Astrocyte (in vitro differentiated cells and primary cell): ENCODE measurements around the gene HGS. TPM values are rescaled to one million over a fixed set of nuclear protein-coding genes. Genes with fewer than 3 reads are reported as not detected.

ENCODE experiments used
- DNase-seq: peaks from one replicate; pipeline ENCODE4 v3.0.0-alpha.2; 2010; ENCODE audit warnings: low read depth
- FAIRE-seq: peaks from 2 replicates; lab custom pipeline; 2011; peaks lifted over from hg19 to GRCh38; lab: Jason Lieb, UNC
- H2AFZ ChIP-seq: 2 replicates; pipeline ENCODE4 v1.6.0; 2012; ENCODE audit warnings: low read depth, low read length, inconsistent platforms
- H3K27ac ChIP-seq: 2 replicates; pipeline ENCODE4 v1.5.1; 2011; ENCODE audit warnings: low read depth, low read length, inconsistent platforms
- H3K27me3 ChIP-seq: 2 replicates; pipeline ENCODE4 v1.6.0; 2011; ENCODE audit warnings: low read length, inconsistent platforms; ENCODE audit not compliant: insufficient read depth
- H3K36me3 ChIP-seq: 2 replicates; pipeline ENCODE4 v1.5.1; 2011; ENCODE audit warnings: low read length, inconsistent platforms; ENCODE audit not compliant: insufficient read depth
- H3K4me1 ChIP-seq: 2 replicates; pipeline ENCODE4 v1.5.1; 2011; ENCODE audit warnings: low read length, inconsistent platforms; ENCODE audit not compliant: insufficient read depth
- H3K4me2 ChIP-seq: 2 replicates; pipeline ENCODE4 v1.6.0; 2012; ENCODE audit warnings: low read length, inconsistent platforms
- H3K4me3 ChIP-seq: 2 replicates; pipeline ENCODE4 v1.5.1; 2011; ENCODE audit warnings: low read depth, mild to moderate bottlenecking, low read length, inconsistent platforms; ENCODE audit not compliant: insufficient read depth
- H3K79me2 ChIP-seq: 2 replicates; pipeline ENCODE4 v1.6.0; 2012; ENCODE audit warnings: mild to moderate bottlenecking, low read length, inconsistent platforms; ENCODE audit not compliant: insufficient read depth
- H3K9ac ChIP-seq: 2 replicates; pipeline ENCODE4 v1.6.0; 2012; ENCODE audit warnings: mild to moderate bottlenecking, low read length, inconsistent platforms
- H3K9me3 ChIP-seq: 2 replicates; pipeline ENCODE4 v1.5.1; 2012; ENCODE audit warnings: low read depth, mild to moderate bottlenecking, low read length, inconsistent platforms; ENCODE audit not compliant: insufficient read depth
- H4K20me1 ChIP-seq: 2 replicates; pipeline ENCODE4 v1.6.0; 2012; ENCODE audit warnings: low read length, inconsistent platforms; ENCODE audit not compliant: insufficient read depth
- H3K27ac Mint-ChIP-seq: one replicate; pipeline ENCODE4 v1.8.0; 2021; ENCODE audit warnings: mild to moderate bottlenecking, mixed read lengths; ENCODE audit not compliant: unreplicated experiment
- H3K27me3 Mint-ChIP-seq: one replicate; pipeline ENCODE4 v1.8.0; 2021; ENCODE audit warnings: low read depth, mixed read lengths; ENCODE audit not compliant: unreplicated experiment
- H3K36me3 Mint-ChIP-seq: one replicate; pipeline ENCODE4 v1.8.0; 2021; ENCODE audit warnings: low read depth, mixed read lengths; ENCODE audit not compliant: unreplicated experiment
- H3K4me1 Mint-ChIP-seq: one replicate; pipeline ENCODE4 v1.8.0; 2021; ENCODE audit warnings: low read depth, mixed read lengths; ENCODE audit not compliant: unreplicated experiment
- H3K4me3 Mint-ChIP-seq: one replicate; pipeline ENCODE4 v1.8.0; 2021; ENCODE audit warnings: mild to moderate bottlenecking, moderate library complexity, mixed read lengths; ENCODE audit not compliant: unreplicated experiment
- H3K9me3 Mint-ChIP-seq: one replicate; pipeline ENCODE4 v1.8.0; 2021; ENCODE audit warnings: mild to moderate bottlenecking, mixed read lengths; ENCODE audit not compliant: unreplicated experiment
- EZH2 ChIP-seq: IDR thresholded peaks from 2 replicates; pipeline ENCODE4 v1.6.1; 2012; ENCODE audit warnings: mild to moderate bottlenecking, low read length, inconsistent platforms; ENCODE audit not compliant: insufficient read depth
- total RNA-seq: library from RNA; stranded (reverse); gene quantifications from 2 replicates; pipeline ENCODE4 v1.2.1, GENCODE V29; 2021
- TF ChIP-seq, protein P1 (sequence below): IDR thresholded peaks from 2 replicates; pipeline ENCODE4 v1.5.1; 2011; ENCODE audit warnings: low read depth, mild to moderate bottlenecking, inconsistent platforms, low read length, moderate library complexity; ENCODE audit not compliant: insufficient read depth

HGS gene
- total RNA-seq, 1 donor from 2014 or later: 122 TPM

DNA sequence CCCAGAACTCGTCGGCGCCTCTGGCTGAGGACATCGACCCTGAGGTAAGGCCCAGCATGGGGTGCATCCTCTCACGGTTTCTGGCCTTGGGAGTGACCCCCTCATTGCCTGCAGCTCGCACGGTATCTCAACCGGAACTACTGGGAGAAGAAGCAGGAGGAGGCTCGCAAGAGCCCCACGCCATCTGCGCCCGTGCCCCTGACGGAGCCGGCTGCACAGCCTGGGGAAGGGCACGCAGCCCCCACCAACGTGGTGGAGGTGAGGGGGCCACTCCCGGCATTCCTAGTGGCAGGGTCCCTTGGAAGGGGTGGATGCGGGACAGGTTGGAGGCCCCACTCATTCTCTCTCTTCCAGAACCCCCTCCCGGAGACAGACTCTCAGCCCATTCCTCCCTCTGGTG is 11.0 kb downstream of the HGS start:
- H2AFZ ChIP-seq: no peak overlapping the region
- DNase-seq (no peak), FAIRE-seq (no peak)
- peaks cover 94% of the 10 kb centered on the region for H3K79me2 ChIP-seq
- Mint-ChIP-seq H3K4me1 (no peaks in the 10 kb centered on the region), H3K4me3 (no peak overlapping the region), H3K27ac (no peak overlapping the region), H3K27me3 (no peaks in the 10 kb centered on the region), H3K36me3 (peaks cover 15% of the 10 kb centered on the region), H3K9me3 (no peaks in the 10 kb centered on the region)
- TF ChIP-seq, protein P1, sequence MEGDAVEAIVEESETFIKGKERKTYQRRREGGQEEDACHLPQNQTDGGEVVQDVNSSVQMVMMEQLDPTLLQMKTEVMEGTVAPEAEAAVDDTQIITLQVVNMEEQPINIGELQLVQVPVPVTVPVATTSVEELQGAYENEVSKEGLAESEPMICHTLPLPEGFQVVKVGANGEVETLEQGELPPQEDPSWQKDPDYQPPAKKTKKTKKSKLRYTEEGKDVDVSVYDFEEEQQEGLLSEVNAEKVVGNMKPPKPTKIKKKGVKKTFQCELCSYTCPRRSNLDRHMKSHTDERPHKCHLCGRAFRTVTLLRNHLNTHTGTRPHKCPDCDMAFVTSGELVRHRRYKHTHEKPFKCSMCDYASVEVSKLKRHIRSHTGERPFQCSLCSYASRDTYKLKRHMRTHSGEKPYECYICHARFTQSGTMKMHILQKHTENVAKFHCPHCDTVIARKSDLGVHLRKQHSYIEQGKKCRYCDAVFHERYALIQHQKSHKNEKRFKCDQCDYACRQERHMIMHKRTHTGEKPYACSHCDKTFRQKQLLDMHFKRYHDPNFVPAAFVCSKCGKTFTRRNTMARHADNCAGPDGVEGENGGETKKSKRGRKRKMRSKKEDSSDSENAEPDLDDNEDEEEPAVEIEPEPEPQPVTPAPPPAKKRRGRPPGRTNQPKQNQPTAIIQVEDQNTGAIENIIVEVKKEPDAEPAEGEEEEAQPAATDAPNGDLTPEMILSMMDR: no peak
- no peak for TF ChIP-seq EZH2
- no peaks in the 10 kb centered on the region for H3K9me3 ChIP-seq
- no peaks in the 10 kb centered on the region for H3K4me1 ChIP-seq
- no peaks in the 10 kb centered on the region for H3K27me3 ChIP-seq
- H3K36me3 ChIP-seq: peaks cover 33% of the 10 kb centered on the region
- H3K9ac ChIP-seq: no peak overlapping the region
- no peak overlapping the region for H3K27ac ChIP-seq
- no peak overlapping the region for H3K4me2 ChIP-seq
- no peak overlapping the region for H3K4me3 ChIP-seq
- H4K20me1 ChIP-seq: peaks cover 89% of the 10 kb centered on the region

DNA sequence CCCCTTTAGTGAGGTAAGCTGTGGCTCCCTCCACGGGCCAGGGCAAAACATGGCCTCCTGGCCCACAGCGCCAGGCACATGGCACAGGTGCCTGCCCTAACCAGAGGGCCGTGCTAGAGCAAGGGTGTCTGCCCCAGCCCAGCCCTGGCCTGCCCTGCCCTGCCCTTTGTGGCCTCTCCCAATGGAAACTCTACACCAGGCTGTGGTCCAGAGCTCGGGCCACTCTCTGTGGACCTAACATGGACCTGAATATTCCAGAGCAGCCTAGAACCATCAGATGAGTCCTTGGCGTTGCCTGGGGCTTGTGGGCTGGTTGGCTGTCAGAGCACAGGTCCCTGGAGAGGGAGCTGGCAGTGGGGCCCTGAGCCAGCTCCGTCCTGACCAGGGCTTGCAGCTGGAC is 11.4 kb downstream of the HGS start:
- H3K9me3 Mint-ChIP-seq: no peaks in the 10 kb centered on the region
- no peak overlapping the region for H3K9ac ChIP-seq
- no peak overlapping the region for H2AFZ ChIP-seq
- H3K4me1 Mint-ChIP-seq: no peaks in the 10 kb centered on the region
- no peaks in the 10 kb centered on the region for H3K9me3 ChIP-seq
- H3K27me3 ChIP-seq: no peaks in the 10 kb centered on the region
- H3K36me3 Mint-ChIP-seq: peaks cover 14% of the 10 kb centered on the region
- no peak overlapping the region for H3K4me3 ChIP-seq
- peaks cover 85% of the 10 kb centered on the region for H4K20me1 ChIP-seq
- no peak overlapping the region for H3K27ac ChIP-seq
- no peak overlapping the region for H3K27ac Mint-ChIP-seq
- H3K79me2 ChIP-seq: peaks cover 92% of the 10 kb centered on the region
- FAIRE-seq (no peak), DNase-seq (no peak)
- no peaks in the 10 kb centered on the region for H3K27me3 Mint-ChIP-seq
- H3K4me2 ChIP-seq: no peak overlapping the region
- H3K4me1 ChIP-seq: no peaks in the 10 kb centered on the region
- H3K36me3 ChIP-seq: peaks cover 33% of the 10 kb centered on the region
- H3K4me3 Mint-ChIP-seq: no peak overlapping the region
- TF ChIP-seq, protein P1: no peak
- TF ChIP-seq EZH2: no peak

DNA sequence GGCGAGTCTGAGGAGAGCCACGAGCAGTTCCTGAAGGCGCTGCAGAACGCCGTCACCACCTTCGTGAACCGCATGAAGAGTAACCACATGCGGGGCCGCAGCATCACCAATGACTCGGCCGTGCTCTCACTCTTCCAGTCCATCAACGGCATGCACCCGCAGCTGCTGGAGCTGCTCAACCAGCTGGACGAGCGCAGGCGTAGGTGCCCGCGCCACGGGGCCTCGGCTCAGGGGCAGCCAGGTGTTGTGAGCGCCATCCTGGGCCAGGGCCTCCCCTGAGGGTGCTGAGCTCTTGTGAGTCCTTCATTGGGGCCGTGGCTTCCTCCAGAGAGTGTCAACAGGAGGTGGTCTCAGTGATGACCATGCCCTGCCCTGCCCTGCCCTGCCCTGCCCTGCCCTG is 12.0 kb downstream of the HGS start:
- Histone ChIP-seq H3K9me3 (no peaks in the 10 kb centered on the region), H3K9ac (no peak overlapping the region), H3K4me2 (no peak overlapping the region), H3K4me1 (peaks cover 2% of the 10 kb centered on the region), H4K20me1 (peaks cover 83% of the 10 kb centered on the region), H3K27me3 (no peaks in the 10 kb centered on the region), H3K36me3 (peaks cover 30% of the 10 kb centered on the region), H3K79me2 (peaks cover 92% of the 10 kb centered on the region), H2AFZ (no peak overlapping the region), H3K27ac (no peak overlapping the region), H3K4me3 (no peak overlapping the region)
- H3K4me3 Mint-ChIP-seq: no peak overlapping the region
- peaks cover 14% of the 10 kb centered on the region for H3K36me3 Mint-ChIP-seq
- DNase-seq (no peak), FAIRE-seq (no peak)
- H3K4me1 Mint-ChIP-seq: peaks cover under 1% of the 10 kb centered on the region
- no peak for TF ChIP-seq EZH2
- TF ChIP-seq, protein P1: no peak
- H3K27ac Mint-ChIP-seq: no peak overlapping the region
- H3K9me3 Mint-ChIP-seq: no peaks in the 10 kb centered on the region
- no peaks in the 10 kb centered on the region for H3K27me3 Mint-ChIP-seq
